Measurements from ENCODE around the gene ZNF91. TPM values are rescaled to one million over a fixed set of nuclear protein-coding genes. Genes with fewer than 3 reads are reported as not detected.
"Not testable (repeated sequence)": the region's sequence is repeated elsewhere in the genome, so short reads cannot be mapped to it uniquely, and the experiment has no call there.

The ZNF91 gene
- total RNA-seq, 1 experiment from 2014 or later, result 8.2 TPM

GRCh38 chr19:23318941-23319340 lies 76.3 kb downstream of the ZNF91 start:
- not testable (repeated sequence) for DNase-seq (ENCODE audit: low spot score)

- DNase-seq (ENCODE audit: low spot score), result no peak
These were observed 77.1 kb downstream of the ZNF91 start for GRCh38 chr19:23318143-23318542.

- DNase-seq (ENCODE audit: low spot score), result no peak
These were observed 80.0 kb downstream of the ZNF91 start for GRCh38 chr19:23315286-23315685.

- no peak for DNase-seq (ENCODE audit: low spot score)
These were observed 80.6 kb downstream of the ZNF91 start for GRCh38 chr19:23314505-23315251.

- DNase-seq (ENCODE audit: low spot score), result no peak
These were observed 82.1 kb downstream of the ZNF91 start for GRCh38 chr19:23313196-23313595.

GRCh38 chr19:23312515-23312914 lies 82.8 kb downstream of the ZNF91 start:
- no peak for DNase-seq (ENCODE audit: low spot score)

GRCh38 chr19:23311551-23311950 lies 83.7 kb downstream of the ZNF91 start:
- DNase-seq (ENCODE audit: low spot score), result no peak

- DNase-seq (ENCODE audit: low spot score), result no peak
These were observed 84.5 kb downstream of the ZNF91 start for GRCh38 chr19:23310729-23311211.

- no peak for DNase-seq (ENCODE audit: low spot score)
These were observed 85.3 kb downstream of the ZNF91 start for GRCh38 chr19:23309926-23310325.

- DNase-seq (ENCODE audit: low spot score), result no peak
These were observed 89.7 kb downstream of the ZNF91 start for GRCh38 chr19:23305555-23305954.

- DNase-seq (ENCODE audit: low spot score), result no peak
These were observed 91.0 kb downstream of the ZNF91 start for GRCh38 chr19:23304238-23304637.

- no peak for DNase-seq (ENCODE audit: low spot score)
These were observed 101.1 kb downstream of the ZNF91 start for GRCh38 chr19:23294141-23294540.

- DNase-seq (ENCODE audit: low spot score), result not testable (repeated sequence)
These were observed 105.3 kb downstream of the ZNF91 start for GRCh38 chr19:23289966-23290365.

Other genes starting within 250 kb of the ZNF91 start
- gene ZNF724, start 145.1 kb downstream of the ZNF91 start, total RNA-seq (2014; rRNA removed; shearing (Covaris generic)), result 8.8 and 10.5 TPM in 2 replicates